BJ (cell line): ENCODE measurements around the gene CD300LG. TPM values are rescaled to one million over a fixed set of nuclear protein-coding genes. Genes with fewer than 3 reads are reported as not detected.

Experiments used
- CTCF ChIA-PET: fragments of 350-600 bp; formaldehyde crosslinking; extraction: SDS; loops from one replicate; lab custom pipeline; 2021; ENCODE audit warnings: antibody characterized with exemption, inconsistent platforms; lab: Yijun Ruan, JAX
- POLR2A ChIA-PET: fragments of 300-600 bp; sonication (Branson Sonifier 250); formaldehyde crosslinking; extraction: SDS; loops from one replicate; lab custom pipeline; 2021; ENCODE audit warnings: antibody characterized with exemption; lab: Charles Lee
- DNase-seq: peaks from one replicate; pipeline ENCODE4 v3.0.0-alpha.2; 2011; ENCODE audit warnings: low read depth
- H3K27me3 ChIP-seq: 2 replicates; pipeline ENCODE4 v1.6.0; 2011; ENCODE audit warnings: low read length; ENCODE audit not compliant: control insufficient read depth, insufficient read depth
- H3K36me3 ChIP-seq: 2 replicates; pipeline ENCODE4 v1.5.1; 2011; ENCODE audit warnings: low read length; ENCODE audit not compliant: control insufficient read depth, insufficient read depth
- H3K4me3 ChIP-seq: 2 replicates; pipeline ENCODE4 v1.5.1; 2011; ENCODE audit warnings: low read depth, mild to moderate bottlenecking, control low read depth, low read length
- polyA plus RNA-seq: library from polyadenylated mRNA; depleted of rRNA; stranded (reverse); fragments of >200 nt; gene quantifications from 2 replicates; pipeline ENCODE4 v1.2.3, GENCODE V29; 2011; rRNA removed
- TF ChIP-seq, protein P1 (sequence below): IDR thresholded peaks from 2 replicates; pipeline ENCODE4 v1.5.1; 2011; ENCODE audit warnings: low read depth, mild to moderate bottlenecking, control low read depth, inconsistent platforms, low read length, moderate library complexity; ENCODE audit not compliant: insufficient read depth

CD300LG gene
- polyA plus RNA-seq, 1 experiment: not detected

- no peak overlapping the region for H3K4me3 ChIP-seq
- peaks cover 7% of the 10 kb centered on the region for H3K27me3 ChIP-seq
- H3K36me3 ChIP-seq: no peaks in the 10 kb centered on the region
- TF ChIP-seq, protein P1, sequence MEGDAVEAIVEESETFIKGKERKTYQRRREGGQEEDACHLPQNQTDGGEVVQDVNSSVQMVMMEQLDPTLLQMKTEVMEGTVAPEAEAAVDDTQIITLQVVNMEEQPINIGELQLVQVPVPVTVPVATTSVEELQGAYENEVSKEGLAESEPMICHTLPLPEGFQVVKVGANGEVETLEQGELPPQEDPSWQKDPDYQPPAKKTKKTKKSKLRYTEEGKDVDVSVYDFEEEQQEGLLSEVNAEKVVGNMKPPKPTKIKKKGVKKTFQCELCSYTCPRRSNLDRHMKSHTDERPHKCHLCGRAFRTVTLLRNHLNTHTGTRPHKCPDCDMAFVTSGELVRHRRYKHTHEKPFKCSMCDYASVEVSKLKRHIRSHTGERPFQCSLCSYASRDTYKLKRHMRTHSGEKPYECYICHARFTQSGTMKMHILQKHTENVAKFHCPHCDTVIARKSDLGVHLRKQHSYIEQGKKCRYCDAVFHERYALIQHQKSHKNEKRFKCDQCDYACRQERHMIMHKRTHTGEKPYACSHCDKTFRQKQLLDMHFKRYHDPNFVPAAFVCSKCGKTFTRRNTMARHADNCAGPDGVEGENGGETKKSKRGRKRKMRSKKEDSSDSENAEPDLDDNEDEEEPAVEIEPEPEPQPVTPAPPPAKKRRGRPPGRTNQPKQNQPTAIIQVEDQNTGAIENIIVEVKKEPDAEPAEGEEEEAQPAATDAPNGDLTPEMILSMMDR: no peak
- POLR2A ChIA-PET: no interaction called here
- DNase-seq: no peak
- CTCF ChIA-PET: interaction anchor here (0.8 to 5.8 kb wide), 27 partner anchors 9 to 258 kb away, joined by 3 to 48 read pairs (median 5); partner anchors contain the start of gene PPY
Measured at GRCh38 chr17:43909537-43910231, 62.7 kb downstream of the CD300LG start.

DNA sequence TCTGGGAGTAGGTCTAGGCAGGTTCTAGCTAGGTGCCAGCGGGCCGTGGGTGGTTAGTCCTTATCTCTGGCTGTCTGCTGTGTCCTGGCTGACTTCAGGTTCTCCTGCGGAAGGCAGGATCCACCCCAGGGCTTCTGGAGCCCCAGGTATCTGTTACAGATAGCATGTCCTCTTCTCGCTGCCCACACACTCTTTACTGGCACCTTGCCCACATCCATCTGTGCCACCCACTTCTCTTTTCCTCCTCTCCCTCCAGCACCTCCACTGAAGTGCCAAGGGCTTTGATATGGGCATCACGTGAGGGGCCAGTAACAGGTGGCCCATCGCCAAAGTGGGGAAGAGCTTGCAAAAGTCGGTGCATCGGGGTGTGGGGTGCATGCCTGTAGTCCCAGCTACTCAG lies 64.9 kb downstream of the CD300LG start:
- TF ChIP-seq, protein P1: no peak
- Histone ChIP-seq H3K4me3 (no peak overlapping the region), H3K36me3 (no peaks in the 10 kb centered on the region), H3K27me3 (peaks cover 10% of the 10 kb centered on the region)
- ChIA-PET POLR2A (no interaction called here), CTCF (interaction anchor here (1.5 to 3.8 kb wide), 3 partner anchors 13 to 28 kb away, joined by 4 to 48 read pairs (median 39); no protein-coding TSS in a partner anchor)
- DNase-seq: no peak

GRCh38 chr17:43912635-43913304 lies 65.8 kb downstream of the CD300LG start:
- TF ChIP-seq, protein P1: no peak
- Histone ChIP-seq H3K27me3 (peaks cover 14% of the 10 kb centered on the region), H3K36me3 (no peaks in the 10 kb centered on the region), H3K4me3 (no peak overlapping the region)
- CTCF ChIA-PET: interaction anchor here (1.5 to 3.3 kb wide), 3 partner anchors 15 to 35 kb away, joined by 4 to 39 read pairs (median 14); no protein-coding TSS in a partner anchor
- POLR2A ChIA-PET: no interaction called here
- DNase-seq: no peak

Other genes with a start within 250 kb of the CD300LG start
- not detected in 2 replicates for gene MEOX1, start 185.3 kb upstream of the CD300LG start, polyA plus RNA-seq
- not detected in 2 replicates for gene SOST, start 88.4 kb upstream of the CD300LG start, polyA plus RNA-seq
- gene DUSP3, start 68.2 kb upstream of the CD300LG start, polyA plus RNA-seq: 27.6 and 27.9 TPM in 2 replicates
- gene CFAP97D1, start 66.7 kb upstream of the CD300LG start, polyA plus RNA-seq: not detected in 2 replicates
- 4.6 and 7.9 TPM in 2 replicates for gene MPP3, start 14.0 kb upstream of the CD300LG start, polyA plus RNA-seq
- 3.1 and 5.3 TPM in 2 replicates for gene MPP2, start 60.4 kb downstream of the CD300LG start, polyA plus RNA-seq
- not detected in 2 replicates for gene PPY, start 95.3 kb downstream of the CD300LG start, polyA plus RNA-seq
- gene PYY, start 106.8 kb downstream of the CD300LG start, polyA plus RNA-seq: not detected in 2 replicates
- 1.1 and 1.6 TPM in 2 replicates for gene NAGS, start 157.4 kb downstream of the CD300LG start, polyA plus RNA-seq
- 28.2 and 47.9 TPM in 2 replicates for gene TMEM101, start 167.8 kb downstream of the CD300LG start, polyA plus RNA-seq
- gene LSM12, start 219.5 kb downstream of the CD300LG start, polyA plus RNA-seq: 36.3 and 51.7 TPM in 2 replicates
- gene G6PC3, start 223.6 kb downstream of the CD300LG start, polyA plus RNA-seq: 115 and 151 TPM in 2 replicates